Transverse colon (tissue), 4 donors: ENCODE measurements around the gene CELF4.

Experiments used
- CTCF ChIP-seq, 5 experiments: fragments of 200-600 bp in 3 of 5; fragments of 450-650 bp in 2 of 5; sonication (generic) in 3 of 5; IDR thresholded peaks; 1 replicate in 2 of 5; 2 replicates in 3 of 5; pipeline ENCODE4 v1.5.1; 2016 to 2017; ENCODE audit warnings: antibody characterized with exemption in 5 of 5, inconsistent platforms in 3 of 5, mild to moderate bottlenecking in 2 of 5, moderate library complexity in 1 of 5
- EP300 ChIP-seq: sonication (generic); formaldehyde crosslinking; IDR thresholded peaks from one replicate; pipeline ENCODE4 v1.6.1; 2017; ENCODE audit warnings: antibody characterized with exemption, low read depth
- POLR2A ChIP-seq: fragments of 450-650 bp; IDR thresholded peaks from one replicate; pipeline ENCODE4 v1.6.1; 2016; ENCODE audit warnings: antibody characterized with exemption, mild to moderate bottlenecking, moderate library complexity
- POLR2AphosphoS5 ChIP-seq, 3 donors: sonication (generic); formaldehyde crosslinking; IDR thresholded peaks; one replicate each; pipeline ENCODE4 v1.6.1; 2016; ENCODE audit warnings: antibody characterized with exemption in 3 of 3

- no peak for TF ChIP-seq CTCF (IDR thresholded peaks at IDR 0.05)
- no peak for TF ChIP-seq POLR2AphosphoS5 (IDR thresholded peaks at IDR 0.05)
- no peak for TF ChIP-seq POLR2A
- TF ChIP-seq EP300 = no peak
Measured at GRCh38 chr18:37604032-37604431, 38.4 kb upstream of the CELF4 start.
